ENCODE data around the gene PKN1.

Gene PKN1

GRCh38 chr19:14467391-14467790, 34.3 kb downstream of the PKN1 start:
- DNase-seq (ENCODE audit: low read depth in 2 of 2), result no peak

GRCh38 chr19:14467816-14468215, 34.7 kb downstream of the PKN1 start:
- no peak for DNase-seq (ENCODE audit: low read depth in 2 of 2)

- no peak for DNase-seq (ENCODE audit: low read depth in 2 of 2)
Measured at GRCh38 chr19:14470031-14470876, 37.1 kb downstream of the PKN1 start.

- no peak for DNase-seq (ENCODE audit: low read depth in 2 of 2)
Measured at GRCh38 chr19:14471436-14472187, 38.5 kb downstream of the PKN1 start.

GRCh38 chr19:14472202-14472938, 39.3 kb downstream of the PKN1 start:
- peak; percentile 64 to 90 for DNase-seq (ENCODE audit: low read depth in 2 of 2)

- no peak for DNase-seq (ENCODE audit: low read depth in 2 of 2)
Measured at GRCh38 chr19:14473073-14473977, 40.2 kb downstream of the PKN1 start.

- DNase-seq (ENCODE audit: low read depth in 2 of 2), result no peak
Measured at GRCh38 chr19:14473978-14474578, 41.0 kb downstream of the PKN1 start.

- no peak for DNase-seq (ENCODE audit: low read depth in 2 of 2)
Measured at GRCh38 chr19:14474827-14475226, 41.7 kb downstream of the PKN1 start.

GRCh38 chr19:14475251-14476073, 42.4 kb downstream of the PKN1 start, which contains the start of gene PTGER1:
PTGER1 (minus strand) TSS chr19:14475354; CDS start chr19:14474320, 1,034 bp downstream.
- no peak for DNase-seq (ENCODE audit: low read depth in 2 of 2)

- DNase-seq (ENCODE audit: low read depth in 2 of 2), result no peak
Measured at GRCh38 chr19:14476327-14476672, 43.2 kb downstream of the PKN1 start.

- DNase-seq (ENCODE audit: low read depth in 2 of 2), result no peak
Measured at GRCh38 chr19:14476673-14477401, 43.7 kb downstream of the PKN1 start.

GRCh38 chr19:14477418-14478112, 44.5 kb downstream of the PKN1 start:
- no peak for DNase-seq (ENCODE audit: low read depth in 2 of 2)

- no peak for DNase-seq (ENCODE audit: low read depth in 2 of 2)
Measured at GRCh38 chr19:14478113-14478545, 45.0 kb downstream of the PKN1 start.

- no peak for DNase-seq (ENCODE audit: low read depth in 2 of 2)
Measured at GRCh38 chr19:14479309-14479974, 46.3 kb downstream of the PKN1 start.

- peak; percentile 39 to 58 for DNase-seq (ENCODE audit: low read depth in 2 of 2)
Measured at GRCh38 chr19:14479975-14480699, 47.0 kb downstream of the PKN1 start.

GRCh38 chr19:14480700-14481079, 47.6 kb downstream of the PKN1 start:
- no peak for DNase-seq (ENCODE audit: low read depth in 2 of 2)

- no peak for DNase-seq (ENCODE audit: low read depth in 2 of 2)
Measured at GRCh38 chr19:14482172-14482941, 49.3 kb downstream of the PKN1 start.

Data from stimulated activated CD4-positive, alpha-beta T cell treated with anti-CD3 and anti-CD28 coated beads, Interleukin-1b, Interleukin-23, amount 100 ng/mL, for 1 hour (primary cell).